GM12878 (cell line): ENCODE data around the gene FCAMR.

ENCODE experiments used
- CEBPZ ChIP-seq: fragments of 150-350 bp; IDR thresholded peaks from 2 replicates; pipeline ENCODE4 v1.6.1; 2016; ENCODE audit warnings: low read depth, low read length
- CTCF ChIP-seq, 3 experiments: IDR thresholded peaks in 2 of 3; conservative IDR thresholded peaks in 1 of 3; 2 replicates each; pipeline ENCODE4 v1.5.1; 2011; ENCODE audit warnings: low read depth in 3 of 3, low read length in 3 of 3, mild to moderate bottlenecking in 3 of 3, control low read depth in 2 of 3, moderate library complexity in 2 of 3, inconsistent platforms in 1 of 3, mixed read lengths in 1 of 3; ENCODE audit not compliant: control insufficient read depth in 2 of 3, insufficient read depth in 1 of 3; ENCODE audit errors: extremely low read depth in 1 of 3
- ELK1 ChIP-seq: IDR thresholded peaks from 2 replicates; pipeline ENCODE4 v1.6.1; 2012; ENCODE audit warnings: low read depth, low read length, improper control_type of control experiment
- MEF2A ChIP-seq: IDR thresholded peaks from 2 replicates; pipeline ENCODE4 v1.6.1; 2011; ENCODE audit warnings: low read depth, mild to moderate bottlenecking, low read length, moderate library complexity; ENCODE audit not compliant: insufficient read depth
- RBBP5 ChIP-seq: fragments of 200-600 bp; sonication (generic); conservative IDR thresholded peaks from 2 replicates; pipeline ENCODE4 v1.6.1; 2016
- SMAD5 ChIP-seq: IDR thresholded peaks from 2 replicates; pipeline ENCODE4 v1.6.1; 2016; ENCODE audit warnings: antibody characterized with exemption, low read depth
- SREBF2 ChIP-seq: IDR thresholded peaks from 2 replicates; pipeline ENCODE4 v1.6.1; 2012; ENCODE audit warnings: mild to moderate bottlenecking, low read length

GRCh38 chr1:207014728-207015127 lies 44.5 kb upstream of the FCAMR start:
- TF ChIP-seq SMAD5 (no peak), CTCF (IDR thresholded peaks at IDR 0.05 in 2 of 3, conservative IDR thresholded peaks at IDR 0.05 in 1 of 3; ENCODE audit: control insufficient read depth in 2 of 3, extremely low read depth in 1 of 3, insufficient read depth in 1 of 3, low read depth in 3 of 3, low read length in 3 of 3) (no peak), SREBF2 (no peak), CEBPZ (no peak), ELK1 (no peak), RBBP5 (no peak), MEF2A (no peak)
